SK-N-SH (cell line): ENCODE measurements around the gene ATP6V0A1. TPM values are rescaled to one million over a fixed set of nuclear protein-coding genes. Genes with fewer than 3 reads are reported as not detected.
A peak's percentile ranks its signal among the peaks of the same experiment; 100 is the strongest.

Source experiments
- CTCF ChIA-PET: fragments of 300-600, 350-600 bp; formaldehyde crosslinking; extraction: SDS; loops from one replicate; lab custom pipeline; 2021; lab: Yijun Ruan, JAX
- POLR2A ChIA-PET: fragments of 350-600 bp; sonication (Branson Sonifier 250); formaldehyde crosslinking; extraction: SDS; loops from one replicate; lab custom pipeline; 2020; ENCODE audit warnings: antibody characterized with exemption, inconsistent platforms; lab: Yijun Ruan, JAX
- DNase-seq: peaks from one replicate; pipeline ENCODE4 v3.0.0; 2012
- H2AFZ ChIP-seq: fragments of 200-600 bp; sonication (generic); 2 replicates; pipeline ENCODE4 v1.8.1; 2016; ENCODE audit warnings: antibody characterized with exemption, mild to moderate bottlenecking, low read depth
- H3F3A ChIP-seq: fragments of 200-600 bp; sonication (generic); replicated peaks from 2 replicates; pipeline ENCODE3; 2016; ENCODE audit warnings: antibody characterized with exemption, mild to moderate bottlenecking; ENCODE audit not compliant: insufficient read depth
- H3K27ac ChIP-seq, 2 experiments: fragments of 200-500 bp in 1 of 2; fragments of 200-600 bp in 1 of 2; sonication (Bioruptor generic) in 1 of 2; sonication (generic), shearing (Covaris generic) in 1 of 2; 2 replicates each; pipeline versions ENCODE4 v1.5.1 to v1.6.1; 2014 to 2016; ENCODE audit warnings: low read depth in 2 of 2, inconsistent platforms in 1 of 2, low read length in 1 of 2, mild to moderate bottlenecking in 1 of 2, mixed read lengths in 1 of 2
- H3K27me3 ChIP-seq: fragments of 200-600 bp; sonication (generic), shearing (Covaris generic); 2 replicates; pipeline ENCODE4 v1.6.1; 2016; ENCODE audit warnings: mixed run types; ENCODE audit not compliant: insufficient read depth
- H3K36me3 ChIP-seq, 2 experiments: fragments of 200-500 bp in 1 of 2; fragments of 200-600 bp in 1 of 2; sonication (Bioruptor generic) in 1 of 2; sonication (generic) in 1 of 2; replicated peaks in 1 of 2; 2 replicates each; pipeline versions ENCODE3 to v1.5.1; 2014 to 2016; ENCODE audit warnings: low read length in 1 of 2, mild to moderate bottlenecking in 1 of 2; ENCODE audit not compliant: insufficient read depth in 2 of 2, control insufficient read depth in 1 of 2
- H3K4me1 ChIP-seq, 2 experiments: fragments of 200-500 bp in 1 of 2; fragments of 200-600 bp in 1 of 2; sonication (Bioruptor generic) in 1 of 2; sonication (generic), shearing (Covaris generic) in 1 of 2; 2 replicates each; pipeline versions ENCODE4 v1.5.1 to v1.6.1; 2014 to 2016; ENCODE audit warnings: low read depth in 1 of 2, low read length in 1 of 2, mixed run types in 1 of 2; ENCODE audit not compliant: insufficient read depth in 2 of 2, control insufficient read depth in 1 of 2
- H3K4me2 ChIP-seq: fragments of 200-600 bp; sonication (generic), shearing (Covaris generic); 2 replicates; pipeline ENCODE4 v1.6.1; 2017; ENCODE audit warnings: mixed run types
- H3K4me3 ChIP-seq, 2 experiments: fragments of 200-500 bp in 1 of 2; fragments of 200-600 bp in 1 of 2; sonication (Bioruptor generic) in 1 of 2; sonication (generic), shearing (Covaris generic) in 1 of 2; 2 replicates each; pipeline versions ENCODE4 v1.5.1 to v1.8.1; 2014 to 2016; ENCODE audit warnings: low read depth in 2 of 2, inconsistent platforms in 1 of 2, low read length in 1 of 2, mild to moderate bottlenecking in 1 of 2, mixed read lengths in 1 of 2, moderate library complexity in 1 of 2
- H3K79me2 ChIP-seq: fragments of 200-600 bp; sonication (generic); 2 replicates; pipeline ENCODE4 v1.8.1; 2017; ENCODE audit warnings: mild to moderate bottlenecking; ENCODE audit not compliant: insufficient read depth
- H3K9ac ChIP-seq: fragments of 200-600 bp; sonication (generic); 2 replicates; pipeline ENCODE4 v1.6.1; 2017; ENCODE audit warnings: mixed run types
- H3K9me2 ChIP-seq: fragments of 200-600 bp; sonication (generic); 2 replicates; pipeline ENCODE4 v1.6.1; 2017; ENCODE audit warnings: mixed run types
- H3K9me3 ChIP-seq: fragments of 200-600 bp; sonication (generic); 2 replicates; pipeline ENCODE4 v1.6.1; 2017; ENCODE audit warnings: mixed run types, mild to moderate bottlenecking, moderate library complexity
- H4K20me1 ChIP-seq: fragments of 200-600 bp; sonication (generic); 2 replicates; pipeline ENCODE4 v1.6.1; 2017; ENCODE audit warnings: mild to moderate bottlenecking, mixed run types; ENCODE audit not compliant: insufficient read depth
- CHD2 ChIP-seq: fragments of 150-350 bp; IDR thresholded peaks from 2 replicates; pipeline ENCODE4 v1.6.1; 2018; ENCODE audit warnings: low read length; ENCODE audit not compliant: partially characterized antibody
- ELF1 ChIP-seq: IDR thresholded peaks from 2 replicates; pipeline ENCODE4 v1.4.0; 2012
- EP300 ChIP-seq, 2 experiments: IDR thresholded peaks; 2 replicates each; pipeline versions ENCODE4 v1.4.0 to v1.6.1; 2012; ENCODE audit warnings: borderline replicate concordance in 1 of 2, low read depth in 1 of 2, low read length in 1 of 2
- FOSL2 ChIP-seq: IDR thresholded peaks from 2 replicates; pipeline ENCODE4 v1.4.0; 2012; ENCODE audit warnings: low read depth, mild to moderate bottlenecking, moderate library complexity, borderline replicate concordance
- FOXJ3 ChIP-seq: sonication (generic); formaldehyde crosslinking; IDR thresholded peaks from 2 replicates; pipeline ENCODE4 v1.5.1; 2020; ENCODE audit warnings: mild to moderate bottlenecking, missing genetic modification reagents
- GATA2 ChIP-seq: sonication (generic); formaldehyde crosslinking; IDR thresholded peaks from 2 replicates; pipeline ENCODE4 v1.5.0; 2020; ENCODE audit warnings: mild to moderate bottlenecking, missing genetic modification reagents
- JUND ChIP-seq: IDR thresholded peaks from 2 replicates; pipeline ENCODE4 v1.4.0; 2012
- NFIC ChIP-seq: IDR thresholded peaks from 2 replicates; pipeline ENCODE4 v1.4.0; 2012; ENCODE audit warnings: borderline replicate concordance
- POLR2AphosphoS5 ChIP-seq: IDR thresholded peaks from 2 replicates; pipeline ENCODE4 v1.6.1; 2012; ENCODE audit warnings: low read depth, low read length
- RCOR1 ChIP-seq: fragments of 150-350 bp; IDR thresholded peaks from 2 replicates; pipeline ENCODE4 v1.6.1; 2017; ENCODE audit warnings: antibody characterized with exemption, low read length
- RFX5 ChIP-seq: IDR thresholded peaks from 2 replicates; pipeline ENCODE4 v1.6.1; 2012; ENCODE audit warnings: mild to moderate bottlenecking, improper control_type of control experiment, low read length
- RXRA ChIP-seq: IDR thresholded peaks from 2 replicates; pipeline ENCODE4 v1.4.0; 2012; ENCODE audit warnings: low read depth, mild to moderate bottlenecking, borderline replicate concordance
- SIN3A ChIP-seq: IDR thresholded peaks from 2 replicates; pipeline ENCODE4 v1.6.1; 2012; ENCODE audit warnings: low read depth, mild to moderate bottlenecking, low read length, moderate library complexity, borderline replicate concordance
- TAF1 ChIP-seq: IDR thresholded peaks from 2 replicates; pipeline ENCODE4 v1.6.1; 2012; ENCODE audit warnings: low read depth, mild to moderate bottlenecking, low read length, moderate library complexity, borderline replicate concordance
- TCF12 ChIP-seq: IDR thresholded peaks from 2 replicates; pipeline ENCODE4 v1.4.0; 2012
- TEAD4 ChIP-seq: IDR thresholded peaks from 2 replicates; pipeline ENCODE4 v1.4.0; 2012; ENCODE audit warnings: mild to moderate bottlenecking, borderline replicate concordance; ENCODE audit not compliant: insufficient read depth
- WGBS: methylation state at CpG from one replicate; pipeline ENCODE4 v1.1.6; 2017; ENCODE audit warnings: low lambda C conversion rate; 5-methylcytosine and 5-hydroxymethylcytosine counted together
- polyA plus RNA-seq, 3 experiments: library from polyadenylated mRNA; depleted of rRNA; stranded (reverse); fragments of >200 nt; gene quantifications; 2 replicates each; pipeline ENCODE4 v1.2.3, GENCODE V29; 2012
- TF ChIP-seq, protein P1 (sequence below): IDR thresholded peaks from 2 replicates; pipeline ENCODE4; 2012
- TF ChIP-seq, protein P2 (sequence below): IDR thresholded peaks from 2 replicates; pipeline ENCODE4 v1.4.0; 2012; ENCODE audit warnings: low read depth
- TF ChIP-seq, protein P3 (sequence below): fragments of 150-350 bp; IDR thresholded peaks from 2 replicates; pipeline ENCODE4 v1.6.1; 2016; ENCODE audit warnings: mild to moderate bottlenecking, low read depth, low read length

The ATP6V0A1 gene
- polyA plus RNA-seq, 1 of the 3 experiments (the other 2 are of a cell fraction): 31.7 TPM

DNA sequence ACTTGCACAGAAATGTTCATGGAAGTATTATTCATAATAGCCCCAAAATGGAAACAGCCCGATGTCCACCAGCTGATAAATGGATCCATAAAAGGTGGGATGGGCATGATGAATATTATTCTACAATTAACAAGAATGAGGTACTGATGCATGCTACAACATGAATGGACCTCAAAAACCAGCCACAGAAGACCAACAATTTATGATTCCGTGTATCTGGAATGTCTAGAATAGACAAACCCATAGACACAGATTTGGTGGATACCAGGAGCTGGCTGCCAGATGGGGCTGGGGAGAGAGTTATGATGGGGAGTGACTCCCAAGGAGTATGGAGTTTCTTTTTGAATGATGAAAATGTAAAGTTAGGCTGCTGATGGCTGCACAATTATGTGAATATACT, 66.5 kb downstream of the ATP6V0A1 start:
- Histone ChIP-seq H3K9ac (no peak overlapping the region), H3F3A (peaks cover 45% of the 10 kb centered on the region), H3K27me3 (no peaks in the 10 kb centered on the region), H3K27ac (peak overlapping the region in 1 of 2 experiments; percentile 100; a peak in 2 of 4 replicates), H4K20me1 (no peaks in the 10 kb centered on the region), H3K36me3 (no peaks in the 10 kb centered on the region), H3K79me2 (peaks cover 16% of the 10 kb centered on the region), H3K4me1 (peaks cover 15 to 34% of the 10 kb centered on the region in 2 experiments; a peak in 3 of 4 replicates), H3K4me3 (no peak overlapping the region), H2AFZ (no peak overlapping the region), H3K9me2 (no peaks in the 10 kb centered on the region)
- 36% methylated on average over 2 of the region's 2 CpGs for WGBS
- DNase-seq: no peak
- CTCF ChIA-PET: interaction anchor here (1.0 to 1.2 kb wide), 2 partner anchors 45 to 97 kb away, joined by 3 read pairs; no protein-coding TSS in a partner anchor
- TF ChIP-seq TCF12 (peak; percentile 68), CHD2 (no peak), NFIC (peak; percentile 33; the same call in 1 of the 2 replicates), JUND (no peak; the same call in 1 of the 2 replicates)
- TF ChIP-seq, protein P1, sequence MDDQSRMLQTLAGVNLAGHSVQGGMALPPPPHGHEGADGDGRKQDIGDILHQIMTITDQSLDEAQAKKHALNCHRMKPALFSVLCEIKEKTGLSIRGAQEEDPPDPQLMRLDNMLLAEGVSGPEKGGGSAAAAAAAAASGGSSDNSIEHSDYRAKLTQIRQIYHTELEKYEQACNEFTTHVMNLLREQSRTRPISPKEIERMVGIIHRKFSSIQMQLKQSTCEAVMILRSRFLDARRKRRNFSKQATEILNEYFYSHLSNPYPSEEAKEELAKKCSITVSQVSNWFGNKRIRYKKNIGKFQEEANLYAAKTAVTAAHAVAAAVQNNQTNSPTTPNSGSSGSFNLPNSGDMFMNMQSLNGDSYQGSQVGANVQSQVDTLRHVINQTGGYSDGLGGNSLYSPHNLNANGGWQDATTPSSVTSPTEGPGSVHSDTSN: 0 out of 2 replicates have a peak, but pooled peaks have one; percentile 8
- TF ChIP-seq, all 33 proteins: peak for 3
- POLR2A ChIA-PET: no interaction called here
- H3K4me2 ChIP-seq: no peak overlapping the region
- no peaks in the 10 kb centered on the region for H3K9me3 ChIP-seq

DNA sequence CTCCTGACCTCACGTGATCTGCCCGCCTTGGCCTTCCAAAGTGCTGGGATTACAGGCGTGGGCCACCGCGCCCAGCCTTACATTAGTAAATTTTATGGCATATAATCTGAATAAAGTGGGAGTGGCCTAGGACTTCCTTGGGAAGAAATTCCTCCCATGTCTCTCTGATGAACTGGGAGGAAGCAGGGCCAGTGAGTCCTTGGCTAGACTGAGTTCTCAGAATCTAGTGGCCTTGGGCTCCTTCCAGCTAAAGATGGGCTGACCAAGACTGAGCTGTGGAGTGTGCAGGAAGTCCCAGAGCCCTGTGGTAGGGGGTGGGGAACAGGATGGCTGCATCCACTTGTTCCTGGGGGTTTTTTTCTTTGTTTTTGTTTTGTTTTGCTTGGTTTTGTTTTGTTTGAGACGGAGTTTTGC, 67.4 kb downstream of the ATP6V0A1 start:
- Histone ChIP-seq H3K9ac (no peak overlapping the region), H2AFZ (peak overlapping the region; percentile 77; the same call in 1 of the 2 replicates), H3K4me1 (peaks cover 7 to 28% of the 10 kb centered on the region in 2 experiments; a peak in 3 of 4 replicates), H4K20me1 (no peaks in the 10 kb centered on the region), H3F3A (peaks cover 38% of the 10 kb centered on the region), H3K9me3 (no peaks in the 10 kb centered on the region), H3K79me2 (peaks cover 16% of the 10 kb centered on the region), H3K9me2 (no peaks in the 10 kb centered on the region), H3K27me3 (no peaks in the 10 kb centered on the region), H3K4me2 (no peak overlapping the region), H3K27ac (peak overlapping the region in 1 of 2 experiments; percentile 100; a peak in 2 of 4 replicates), H3K36me3 (no peaks in the 10 kb centered on the region), H3K4me3 (no peak overlapping the region)
- DNase-seq: no peak
- TF ChIP-seq RFX5: no peak
- no peak for TF ChIP-seq GATA2
- TF ChIP-seq TEAD4: no peak
- TF ChIP-seq, protein P1: no peak
- TF ChIP-seq FOSL2: no peak
- TF ChIP-seq ELF1: no peak
- TF ChIP-seq CHD2: no peak
- TF ChIP-seq, protein P2, sequence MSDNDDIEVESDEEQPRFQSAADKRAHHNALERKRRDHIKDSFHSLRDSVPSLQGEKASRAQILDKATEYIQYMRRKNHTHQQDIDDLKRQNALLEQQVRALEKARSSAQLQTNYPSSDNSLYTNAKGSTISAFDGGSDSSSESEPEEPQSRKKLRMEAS: no peak
- TF ChIP-seq RXRA: no peak
- TF ChIP-seq RCOR1: no peak
- no peak for TF ChIP-seq POLR2AphosphoS5
- TF ChIP-seq TAF1: no peak
- no peak for TF ChIP-seq EP300 (IDR thresholded peaks at IDR 0.05; ENCODE audit: borderline replicate concordance in 1 of 2, low read depth in 1 of 2, low read length in 1 of 2)
- TF ChIP-seq TCF12: no peak
- TF ChIP-seq, protein P3, sequence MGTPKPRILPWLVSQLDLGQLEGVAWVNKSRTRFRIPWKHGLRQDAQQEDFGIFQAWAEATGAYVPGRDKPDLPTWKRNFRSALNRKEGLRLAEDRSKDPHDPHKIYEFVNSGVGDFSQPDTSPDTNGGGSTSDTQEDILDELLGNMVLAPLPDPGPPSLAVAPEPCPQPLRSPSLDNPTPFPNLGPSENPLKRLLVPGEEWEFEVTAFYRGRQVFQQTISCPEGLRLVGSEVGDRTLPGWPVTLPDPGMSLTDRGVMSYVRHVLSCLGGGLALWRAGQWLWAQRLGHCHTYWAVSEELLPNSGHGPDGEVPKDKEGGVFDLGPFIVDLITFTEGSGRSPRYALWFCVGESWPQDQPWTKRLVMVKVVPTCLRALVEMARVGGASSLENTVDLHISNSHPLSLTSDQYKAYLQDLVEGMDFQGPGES: no peak
- TF ChIP-seq SIN3A: no peak
- TF ChIP-seq FOXJ3 (CRISPR knock-in tag): no peak
- ChIA-PET POLR2A (no interaction called here), CTCF (interaction anchor here (1.0 to 8.9 kb wide), 7 partner anchors 8 to 116 kb away, joined by 3 to 83 read pairs (median 17); partner anchors contain the start of genes CAVIN1 and NAGLU)
- WGBS: 93% methylated on average over 5 of the region's 6 CpGs
